CD4-positive, alpha-beta T cell (primary cell): ENCODE measurements around the gene TAF9B. TPM values are rescaled to one million over a fixed set of nuclear protein-coding genes. Genes with fewer than 3 reads are reported as not detected.

Experiments
- ATAC-seq: fragments of 200-7000 bp; cut with Tn5 transposase; one replicate; pipeline ENCODE4 v1.10.0; 2022; ENCODE audit warnings: mild to moderate bottlenecking; ENCODE audit not compliant: poor library complexity
- CTCF ChIA-PET: fragments of 350-600 bp; sonication (Branson Sonifier 250); formaldehyde crosslinking; loops from one replicate; lab custom pipeline; 2021; ENCODE audit warnings: antibody characterized with exemption, inconsistent platforms; lab: Charles Lee
- POLR2A ChIA-PET: fragments of 350-600 bp; sonication (Branson Sonifier 250); formaldehyde crosslinking; loops from one replicate; lab custom pipeline; 2021; ENCODE audit warnings: antibody characterized with exemption, inconsistent platforms; lab: Charles Lee
- DNase-seq, 14 experiments: peaks; one replicate each; pipeline ENCODE4 v3.0.0-alpha.2; 2013 to 2020; ENCODE audit warnings: mixed read lengths in 2 of 14
- H3K27ac ChIP-seq, 2 donors: one replicate each; pipeline versions ENCODE4 v1.5.1 to v1.7.0; 2013; ENCODE audit warnings: low read length in 2 of 2, low read depth in 1 of 2, mild to moderate bottlenecking in 1 of 2
- H3K27me3 ChIP-seq, 2 experiments: 1 replicate in 1 of 2; 2 replicates in 1 of 2; pipeline versions ENCODE4 v1.6.1 to v1.7.0; 2013; ENCODE audit warnings: low read length in 2 of 2, control low read depth in 1 of 2, mild to moderate bottlenecking in 1 of 2, moderate library complexity in 1 of 2; ENCODE audit not compliant: insufficient read depth in 2 of 2, control insufficient read depth in 1 of 2
- H3K36me3 ChIP-seq: one replicate; pipeline ENCODE4 v1.6.1; 2013; ENCODE audit warnings: low read length, control low read depth; ENCODE audit not compliant: insufficient read depth
- H3K4me1 ChIP-seq: one replicate; pipeline ENCODE4 v1.6.1; 2013; ENCODE audit warnings: low read length, control low read depth; ENCODE audit not compliant: insufficient read depth
- H3K4me3 ChIP-seq: one replicate; pipeline ENCODE4 v1.5.1; 2013; ENCODE audit warnings: mild to moderate bottlenecking, low read length, moderate library complexity
- H3K9me3 ChIP-seq, 2 experiments: 1 replicate in 1 of 2; 2 replicates in 1 of 2; pipeline versions ENCODE4 v1.6.1 to v1.7.0; 2013; ENCODE audit warnings: low read length in 2 of 2, mild to moderate bottlenecking in 2 of 2, control low read depth in 1 of 2, moderate library complexity in 1 of 2; ENCODE audit not compliant: control insufficient read depth in 1 of 2, insufficient read depth in 1 of 2
- H3K27ac Mint-ChIP-seq: one replicate; pipeline ENCODE4 v1.8.0; 2020; ENCODE audit warnings: mixed read lengths
- H3K27me3 Mint-ChIP-seq: one replicate; pipeline ENCODE4 v1.8.0; 2021; ENCODE audit warnings: mixed read lengths
- H3K36me3 Mint-ChIP-seq: one replicate; pipeline ENCODE4 v1.8.0; 2021; ENCODE audit warnings: low read depth, mixed read lengths
- H3K4me1 Mint-ChIP-seq: one replicate; pipeline ENCODE4 v1.8.0; 2021; ENCODE audit warnings: low read depth, mixed read lengths
- H3K4me3 Mint-ChIP-seq: one replicate; pipeline ENCODE4 v1.8.0; 2020; ENCODE audit warnings: mild to moderate bottlenecking, mixed read lengths
- H3K9me3 Mint-ChIP-seq: one replicate; pipeline ENCODE4 v1.8.0; 2020; ENCODE audit warnings: mixed read lengths
- intact Hi-C, 2 experiments: fragments of 100-400 bp; cut with DNase I in 1 of 2; cut with micrococcal nuclease in 1 of 2; formaldehyde crosslinking; loops; one replicate each; pipeline versions ENCODE4 v1.15.1 to v1.9.0; 2023 to 2025; cut with DNase I, micrococcal nuclease
- total RNA-seq, 174 experiments: library from RNA in 2 of 174; stranded (reverse) in 2 of 174; gene quantifications; one replicate each; pipeline ENCODE4 v1.2.3 and lab custom pipeline; 2021 to 2026
- TF ChIP-seq, protein P1 (sequence below): fragments of 200-600 bp; IDR thresholded peaks from one replicate; pipeline ENCODE4 v1.8.0; 2022; ENCODE audit warnings: antibody characterized with exemption, mild to moderate bottlenecking

TAF9B gene
- total RNA-seq, 2 experiments from 2014 or later: 9.6 to 10.3 TPM

DNA sequence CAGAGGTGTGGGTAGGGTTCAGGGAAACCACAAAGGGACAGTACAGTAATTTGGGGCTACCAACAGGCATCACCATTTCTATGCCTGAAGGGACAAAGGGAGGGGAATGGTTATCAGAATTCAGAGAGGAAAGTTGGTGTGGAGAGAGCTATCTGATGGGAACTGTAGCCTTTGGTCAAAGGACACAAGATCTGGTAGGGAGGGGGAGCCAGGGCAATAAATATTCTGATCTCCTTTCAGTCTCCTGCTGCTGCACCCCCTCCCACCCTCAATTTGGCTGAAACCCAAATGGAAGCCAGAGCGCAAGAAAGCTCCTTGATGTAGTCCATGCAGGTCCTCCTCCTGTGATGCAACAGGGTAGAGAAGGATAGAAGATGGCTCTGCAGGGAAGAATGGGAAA is 20.8 kb downstream of the TAF9B start:
- H3K36me3 Mint-ChIP-seq: peaks cover 92% of the 10 kb centered on the region
- intact Hi-C loops: loop anchor here in 1 of 2 experiments (5.0 kb wide), 1 partner anchor 221 kb away; the partner anchor contains the start of genes COX7B and MAGT1
- TF ChIP-seq, protein P1, sequence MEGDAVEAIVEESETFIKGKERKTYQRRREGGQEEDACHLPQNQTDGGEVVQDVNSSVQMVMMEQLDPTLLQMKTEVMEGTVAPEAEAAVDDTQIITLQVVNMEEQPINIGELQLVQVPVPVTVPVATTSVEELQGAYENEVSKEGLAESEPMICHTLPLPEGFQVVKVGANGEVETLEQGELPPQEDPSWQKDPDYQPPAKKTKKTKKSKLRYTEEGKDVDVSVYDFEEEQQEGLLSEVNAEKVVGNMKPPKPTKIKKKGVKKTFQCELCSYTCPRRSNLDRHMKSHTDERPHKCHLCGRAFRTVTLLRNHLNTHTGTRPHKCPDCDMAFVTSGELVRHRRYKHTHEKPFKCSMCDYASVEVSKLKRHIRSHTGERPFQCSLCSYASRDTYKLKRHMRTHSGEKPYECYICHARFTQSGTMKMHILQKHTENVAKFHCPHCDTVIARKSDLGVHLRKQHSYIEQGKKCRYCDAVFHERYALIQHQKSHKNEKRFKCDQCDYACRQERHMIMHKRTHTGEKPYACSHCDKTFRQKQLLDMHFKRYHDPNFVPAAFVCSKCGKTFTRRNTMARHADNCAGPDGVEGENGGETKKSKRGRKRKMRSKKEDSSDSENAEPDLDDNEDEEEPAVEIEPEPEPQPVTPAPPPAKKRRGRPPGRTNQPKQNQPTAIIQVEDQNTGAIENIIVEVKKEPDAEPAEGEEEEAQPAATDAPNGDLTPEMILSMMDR: no peak
- Histone ChIP-seq H3K27ac (no peak overlapping the region), H3K36me3 (peaks cover 92% of the 10 kb centered on the region), H3K27me3 (no peaks in the 10 kb centered on the region), H3K9me3 (no peaks in the 10 kb centered on the region), H3K4me3 (no peak overlapping the region), H3K4me1 (peaks cover 19% of the 10 kb centered on the region)
- no peak overlapping the region for H3K4me3 Mint-ChIP-seq
- peak overlapping the region; percentile 56 for H3K27ac Mint-ChIP-seq
- ATAC-seq (no peak), DNase-seq (no peak)
- ChIA-PET CTCF (no interaction called here), POLR2A (no interaction called here)
- no peaks in the 10 kb centered on the region for H3K27me3 Mint-ChIP-seq
- peaks cover 77% of the 10 kb centered on the region for H3K4me1 Mint-ChIP-seq
- H3K9me3 Mint-ChIP-seq: no peaks in the 10 kb centered on the region

DNA sequence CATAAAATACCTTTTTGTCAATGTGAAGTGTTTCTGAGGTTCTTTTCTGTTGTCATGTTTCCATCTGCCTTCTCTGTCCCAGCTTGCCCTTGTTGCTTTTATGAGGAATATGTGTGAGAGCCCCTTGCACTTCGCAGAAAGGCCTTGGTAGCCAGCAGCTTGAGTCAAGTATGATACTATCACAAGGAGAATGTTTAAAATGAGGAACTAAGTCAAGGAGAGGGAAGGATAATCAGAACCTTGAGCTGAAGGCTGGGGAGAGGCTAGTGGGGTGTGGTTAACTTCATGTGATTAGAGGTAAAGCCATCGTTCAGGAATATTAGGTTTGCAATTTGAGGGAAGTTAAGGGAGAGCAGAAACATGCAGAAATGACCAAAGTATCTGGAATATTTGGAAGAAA is 22.7 kb downstream of the TAF9B start:
- Mint-ChIP-seq H3K4me1 (peaks cover 73% of the 10 kb centered on the region), H3K36me3 (peaks cover 93% of the 10 kb centered on the region), H3K27ac (peak overlapping the region; percentile 50), H3K4me3 (no peak overlapping the region), H3K9me3 (no peaks in the 10 kb centered on the region), H3K27me3 (no peaks in the 10 kb centered on the region)
- Histone ChIP-seq H3K4me1 (peaks cover 23% of the 10 kb centered on the region), H3K27me3 (no peaks in the 10 kb centered on the region), H3K36me3 (peaks cover 94% of the 10 kb centered on the region), H3K4me3 (no peak overlapping the region), H3K9me3 (no peaks in the 10 kb centered on the region), H3K27ac (no peak overlapping the region)
- ChIA-PET POLR2A (interaction anchor here (1.0 kb wide), 1 partner anchor 23 kb away, joined by 3 read pairs; the partner anchor contains the start of gene TAF9B), CTCF (no interaction called here)
- intact Hi-C loops: loop anchor here in 1 of 2 experiments (5.0 kb wide), 1 partner anchor 219 kb away; the partner anchor contains the start of genes COX7B and MAGT1
- ATAC-seq (no peak), DNase-seq (no peak)
- TF ChIP-seq, protein P1: no peak

DNA sequence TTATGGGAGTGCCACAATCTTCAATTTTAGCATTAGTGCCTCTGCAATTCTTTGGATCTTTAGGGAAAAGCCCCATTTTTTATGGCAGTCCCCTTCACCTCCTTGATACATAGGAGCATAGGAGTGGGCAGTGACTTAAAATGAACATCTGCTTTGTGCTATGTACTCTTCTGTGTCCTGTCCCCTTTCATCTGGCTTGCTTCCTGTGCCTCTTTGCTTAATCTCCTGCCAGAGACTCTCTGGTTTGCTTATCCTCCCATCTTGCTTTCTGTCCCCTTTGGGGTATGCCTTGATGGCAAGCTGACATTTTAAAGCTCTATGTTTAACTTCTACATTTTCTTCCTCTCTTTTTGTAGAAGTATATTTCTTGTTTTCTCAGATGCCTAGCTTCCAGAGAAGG is 23.1 kb downstream of the TAF9B start:
- POLR2A ChIA-PET: no interaction called here
- Mint-ChIP-seq H3K4me1 (peaks cover 75% of the 10 kb centered on the region), H3K27ac (peak overlapping the region; percentile 50), H3K9me3 (no peaks in the 10 kb centered on the region), H3K4me3 (no peak overlapping the region), H3K27me3 (no peaks in the 10 kb centered on the region), H3K36me3 (peaks cover 93% of the 10 kb centered on the region)
- H3K9me3 ChIP-seq: no peaks in the 10 kb centered on the region
- peaks cover 23% of the 10 kb centered on the region for H3K4me1 ChIP-seq
- ATAC-seq (no peak), DNase-seq (no peak)
- H3K36me3 ChIP-seq: peaks cover 94% of the 10 kb centered on the region
- intact Hi-C loops: loop anchor here in 1 of 2 experiments (5.0 kb wide), 1 partner anchor 219 kb away; the partner anchor contains the start of genes COX7B and MAGT1
- CTCF ChIA-PET: interaction anchor here (0.7 kb wide), 1 partner anchor 10 kb away, joined by 3 read pairs; no protein-coding TSS in a partner anchor
- H3K4me3 ChIP-seq: no peak overlapping the region
- H3K27ac ChIP-seq: no peak overlapping the region
- no peaks in the 10 kb centered on the region for H3K27me3 ChIP-seq
- TF ChIP-seq, protein P1: no peak
